OCI-LY7 (cell line): Measurements from ENCODE around the gene ANKRD11.

Experiments used
- EZH2phosphoT487 ChIP-seq: fragments of 200-600 bp; sonication (generic); IDR thresholded peaks from 2 replicates; pipeline ENCODE4 v1.6.1; 2018; ENCODE audit warnings: low read depth, borderline replicate concordance, mild to moderate bottlenecking, mixed run types, antibody characterized with exemption, low read length, moderate library complexity, mixed read lengths
- TF ChIP-seq, protein P1 (sequence below): fragments of 200-600 bp; sonication (generic); conservative IDR thresholded peaks from 2 replicates; pipeline ENCODE4 v1.5.1; 2014; ENCODE audit warnings: mild to moderate bottlenecking, antibody characterized with exemption, low read length, moderate library complexity, mixed read lengths

DNA sequence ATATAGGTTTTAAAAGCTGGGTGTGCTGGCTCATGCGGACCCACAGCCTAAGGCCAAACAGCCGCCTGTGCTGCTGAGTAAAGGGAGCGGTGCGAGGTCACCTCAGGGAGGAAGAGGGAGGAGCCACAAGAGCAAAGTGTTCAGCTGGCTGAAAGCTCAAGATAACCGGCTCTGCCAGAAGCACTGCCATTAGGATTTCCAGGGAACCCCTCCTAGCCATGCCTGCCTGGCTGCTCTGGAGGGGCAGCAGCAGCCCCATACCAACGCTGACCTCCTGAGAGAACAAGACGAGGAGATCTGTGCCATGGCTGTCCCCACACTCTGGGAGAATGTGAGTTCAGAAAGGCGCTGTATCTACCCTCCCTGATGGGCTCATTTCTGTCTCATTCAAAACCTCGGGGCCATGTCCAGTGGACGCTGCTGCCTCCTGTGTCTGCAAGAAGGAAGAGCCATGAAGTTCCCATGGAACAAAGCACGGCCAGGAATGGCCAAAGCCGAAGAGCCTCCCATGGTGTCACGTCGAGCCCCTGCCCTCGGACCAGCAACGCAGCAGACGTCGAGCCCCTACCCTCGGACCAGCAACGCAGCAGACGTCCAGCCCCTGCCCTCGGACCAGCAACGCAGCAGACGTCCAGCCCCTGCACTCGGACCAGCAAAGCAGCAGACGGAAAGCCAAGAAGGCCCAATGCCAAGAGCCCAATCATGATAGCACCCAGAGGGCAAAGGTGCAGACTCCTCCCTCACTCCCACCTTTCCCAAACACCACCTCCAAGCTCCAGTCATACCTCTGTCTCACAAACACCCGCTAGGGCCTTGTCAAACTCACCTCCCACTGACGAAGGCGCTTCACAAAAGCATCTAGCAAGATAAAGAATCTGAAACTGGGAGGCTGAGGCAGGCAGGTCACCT is 107.0 kb downstream of the ANKRD11 start:
- TF ChIP-seq, protein P1, sequence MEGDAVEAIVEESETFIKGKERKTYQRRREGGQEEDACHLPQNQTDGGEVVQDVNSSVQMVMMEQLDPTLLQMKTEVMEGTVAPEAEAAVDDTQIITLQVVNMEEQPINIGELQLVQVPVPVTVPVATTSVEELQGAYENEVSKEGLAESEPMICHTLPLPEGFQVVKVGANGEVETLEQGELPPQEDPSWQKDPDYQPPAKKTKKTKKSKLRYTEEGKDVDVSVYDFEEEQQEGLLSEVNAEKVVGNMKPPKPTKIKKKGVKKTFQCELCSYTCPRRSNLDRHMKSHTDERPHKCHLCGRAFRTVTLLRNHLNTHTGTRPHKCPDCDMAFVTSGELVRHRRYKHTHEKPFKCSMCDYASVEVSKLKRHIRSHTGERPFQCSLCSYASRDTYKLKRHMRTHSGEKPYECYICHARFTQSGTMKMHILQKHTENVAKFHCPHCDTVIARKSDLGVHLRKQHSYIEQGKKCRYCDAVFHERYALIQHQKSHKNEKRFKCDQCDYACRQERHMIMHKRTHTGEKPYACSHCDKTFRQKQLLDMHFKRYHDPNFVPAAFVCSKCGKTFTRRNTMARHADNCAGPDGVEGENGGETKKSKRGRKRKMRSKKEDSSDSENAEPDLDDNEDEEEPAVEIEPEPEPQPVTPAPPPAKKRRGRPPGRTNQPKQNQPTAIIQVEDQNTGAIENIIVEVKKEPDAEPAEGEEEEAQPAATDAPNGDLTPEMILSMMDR: no peak
- TF ChIP-seq EZH2phosphoT487: no peak
